DMS53 (cell line): Measurements from ENCODE around the gene ARHGAP10.

Source experiments
- DNase-seq: peaks from one replicate; lab custom pipeline; 2025; lab: John Stamatoyannopoulos, UW

ARHGAP10 gene

GRCh38 chr4:147950261-147950660, 218.4 kb downstream of the ARHGAP10 start:
- DNase-seq = no peak

GRCh38 chr4:147950841-147951240, 219.0 kb downstream of the ARHGAP10 start:
- no peak for DNase-seq

GRCh38 chr4:147954850-147955249, 223.0 kb downstream of the ARHGAP10 start:
- no peak for DNase-seq

GRCh38 chr4:147955827-147956558, 224.1 kb downstream of the ARHGAP10 start:
- DNase-seq = no peak

GRCh38 chr4:147957446-147957845, 225.6 kb downstream of the ARHGAP10 start:
- DNase-seq = no peak

- no peak for DNase-seq
Measured at GRCh38 chr4:147958057-147958456, 226.2 kb downstream of the ARHGAP10 start.

- DNase-seq = no peak
Measured at GRCh38 chr4:147958489-147959065, 226.7 kb downstream of the ARHGAP10 start.

GRCh38 chr4:147960971-147961370, 229.1 kb downstream of the ARHGAP10 start:
- no peak for DNase-seq

GRCh38 chr4:147963839-147964238, 232.0 kb downstream of the ARHGAP10 start:
- no peak for DNase-seq

- DNase-seq = no peak
Measured at GRCh38 chr4:147964266-147964880, 232.5 kb downstream of the ARHGAP10 start.

- DNase-seq = peak; percentile 14
Measured at GRCh38 chr4:147965056-147965455, 233.2 kb downstream of the ARHGAP10 start.

- no peak for DNase-seq
Measured at GRCh38 chr4:147965873-147966272, 234.0 kb downstream of the ARHGAP10 start.

- no peak for DNase-seq
Measured at GRCh38 chr4:147968641-147969040, 236.8 kb downstream of the ARHGAP10 start.

- no peak for DNase-seq
Measured at GRCh38 chr4:147969573-147970385, 237.9 kb downstream of the ARHGAP10 start.

GRCh38 chr4:147971116-147971515, 239.2 kb downstream of the ARHGAP10 start:
- DNase-seq = no peak

- DNase-seq = no peak
Measured at GRCh38 chr4:147975325-147975724, 243.4 kb downstream of the ARHGAP10 start.

GRCh38 chr4:147975933-147976928, 244.3 kb downstream of the ARHGAP10 start:
- DNase-seq = no peak

- DNase-seq = no peak
Measured at GRCh38 chr4:147980586-147980985, 248.7 kb downstream of the ARHGAP10 start.

- DNase-seq = no peak
Measured at GRCh38 chr4:147981305-147981704, 249.4 kb downstream of the ARHGAP10 start.

- DNase-seq = peak; percentile 65
Measured at GRCh38 chr4:147984065-147984777, 252.3 kb downstream of the ARHGAP10 start.

- no peak for DNase-seq
Measured at GRCh38 chr4:147984778-147985138, 252.9 kb downstream of the ARHGAP10 start.
